ENCODE data around the gene C3orf22. TPM values are rescaled to one million over a fixed set of nuclear protein-coding genes. Genes with fewer than 3 reads are reported as not detected.
A peak's percentile ranks its signal among the peaks of the same experiment; 100 is the strongest.
"Not testable (repeated sequence)": the region's sequence is repeated elsewhere in the genome, so short reads cannot be mapped to it uniquely, and the experiment has no call there.

The C3orf22 gene
- total RNA-seq (2014; rRNA removed; shearing (Covaris generic)), result not detected in 2 replicates

- no peak for DNase-seq (ENCODE audit: low spot score)
Observed at GRCh38 chr3:126558336-126559071, at the start of gene C3orf22. TSS of gene C3orf22 (minus strand) at chr3:126558932. CDS start at chr3:126553390, 5,542 bp downstream.

- peak; percentile 68 for DNase-seq (ENCODE audit: low spot score)
Observed at GRCh38 chr3:126607214-126607908, 48.6 kb upstream of the C3orf22 start.

GRCh38 chr3:126606001-126606400, 47.3 kb upstream of the C3orf22 start:
- no peak for DNase-seq (ENCODE audit: low spot score)

- DNase-seq (ENCODE audit: low spot score), result no peak
Observed at GRCh38 chr3:126604691-126605090, 46.0 kb upstream of the C3orf22 start.

- no peak for DNase-seq (ENCODE audit: low spot score)
Observed at GRCh38 chr3:126599101-126599500, 40.4 kb upstream of the C3orf22 start.

GRCh38 chr3:126595479-126595878, 36.7 kb upstream of the C3orf22 start:
- not testable (repeated sequence) for DNase-seq (ENCODE audit: low spot score)

GRCh38 chr3:126591515-126591914, 32.8 kb upstream of the C3orf22 start:
- not testable (repeated sequence) for DNase-seq (ENCODE audit: low spot score)

GRCh38 chr3:126582311-126582710, 23.6 kb upstream of the C3orf22 start:
- no peak for DNase-seq (ENCODE audit: low spot score)

- DNase-seq (ENCODE audit: low spot score), result no peak
Observed at GRCh38 chr3:126581569-126581968, 22.8 kb upstream of the C3orf22 start.

GRCh38 chr3:126580746-126581145, 22.0 kb upstream of the C3orf22 start:
- no peak for DNase-seq (ENCODE audit: low spot score)

- DNase-seq (ENCODE audit: low spot score), result no peak
Observed at GRCh38 chr3:126578702-126579101, 20.0 kb upstream of the C3orf22 start.

GRCh38 chr3:126577261-126577660, 18.5 kb upstream of the C3orf22 start:
- DNase-seq (ENCODE audit: low spot score), result no peak

GRCh38 chr3:126573492-126574117, 14.9 kb upstream of the C3orf22 start:
- DNase-seq (ENCODE audit: low spot score), result no peak

- DNase-seq (ENCODE audit: low spot score), result no peak
Observed at GRCh38 chr3:126571078-126571477, 12.3 kb upstream of the C3orf22 start.

GRCh38 chr3:126570103-126570541, 11.4 kb upstream of the C3orf22 start:
- no peak for DNase-seq (ENCODE audit: low spot score)

GRCh38 chr3:126569390-126569975, 10.8 kb upstream of the C3orf22 start:
- no peak for DNase-seq (ENCODE audit: low spot score)

- DNase-seq (ENCODE audit: low spot score), result no peak
Observed at GRCh38 chr3:126568776-126569342, 10.1 kb upstream of the C3orf22 start.

GRCh38 chr3:126567696-126568438, 9.1 kb upstream of the C3orf22 start:
- no peak for DNase-seq (ENCODE audit: low spot score)

GRCh38 chr3:126562737-126563276, 4.1 kb upstream of the C3orf22 start:
- no peak for DNase-seq (ENCODE audit: low spot score)

GRCh38 chr3:126557761-126558160, 971 bp downstream of the C3orf22 start:
- no peak for DNase-seq (ENCODE audit: low spot score)

GRCh38 chr3:126557415-126557745, 1.4 kb downstream of the C3orf22 start:
- DNase-seq (ENCODE audit: low spot score), result no peak

Measured in A172 (cell line).